Cardiac septum (tissue), 1 donor: ENCODE results near the gene EPB41L1. TPM values are rescaled to one million over a fixed set of nuclear protein-coding genes. Genes with fewer than 3 reads are reported as not detected.

Experiments
- DNase-seq: peaks from one replicate; pipeline ENCODE4 v3.0.0-alpha.2; 2020; ENCODE audit warnings: low spot score
- intact Hi-C: fragments of 100-400 bp; cut with DNase I; formaldehyde crosslinking; loops from one replicate; pipeline ENCODE4 v1.14.0; 2022
- total RNA-seq: library from RNA; stranded (reverse); fragmentation: NEBNext Ultra II Directional; extraction: Animal tissue kit (Norgen Biotek cat#: 25700); gene quantifications from one replicate; pipeline ENCODE4 v1.2.1, GENCODE V29; 2021
- donor health status: DM: no; HTN: no; CAD: no.

EPB41L1 gene
- total RNA-seq, 1 donor from 2014 or later, result 21.8 TPM

DNA sequence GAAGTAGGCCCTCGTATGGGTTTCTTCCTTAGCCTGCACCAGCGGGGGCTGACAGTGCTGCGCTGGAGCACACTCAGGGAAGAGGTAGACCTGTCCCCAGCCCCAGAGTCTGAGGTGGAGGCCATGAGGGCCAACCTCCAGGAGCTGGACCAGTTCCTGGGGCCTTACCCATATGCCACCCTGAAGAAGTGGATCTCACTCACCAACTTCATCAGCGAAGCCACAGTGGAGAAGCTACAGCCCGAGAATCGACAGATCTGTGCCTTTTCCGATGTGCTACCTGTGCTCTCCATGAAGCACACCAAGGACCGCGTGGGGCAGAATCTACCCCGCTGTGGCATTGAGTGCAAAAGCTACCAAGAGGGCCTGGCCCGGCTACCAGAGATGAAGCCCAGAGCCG, 85.5 kb downstream of the EPB41L1 start:
- intact Hi-C loops, result no loop called here
- no peak for DNase-seq

- intact Hi-C loops, result no loop called here
- DNase-seq, result no peak
Measured at GRCh38 chr20:36241678-36242077, 87.1 kb downstream of the EPB41L1 start.

- intact Hi-C loops, result no loop called here
- no peak for DNase-seq
Measured at GRCh38 chr20:36243726-36244125, 89.2 kb downstream of the EPB41L1 start.

DNA sequence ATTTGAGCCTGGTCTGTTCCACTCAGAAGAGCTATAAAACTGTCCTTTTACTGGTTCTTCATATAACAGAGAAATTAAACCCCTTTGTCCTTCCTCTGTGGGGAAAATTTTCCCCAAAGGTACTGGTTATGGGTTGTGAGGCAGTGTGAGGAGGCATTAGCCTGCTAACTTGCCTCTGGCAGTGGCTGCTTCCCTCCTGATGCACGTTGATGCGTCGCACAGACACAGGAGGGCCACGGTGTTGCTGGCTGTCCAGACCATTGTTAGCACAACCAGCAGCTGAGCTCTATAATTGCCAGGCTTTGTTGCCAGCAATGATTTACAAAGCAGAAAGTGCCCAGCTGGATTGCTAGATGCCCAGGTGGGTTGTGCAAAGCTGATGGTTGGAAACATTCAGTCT, 91.9 kb downstream of the EPB41L1 start:
- intact Hi-C loops, result no loop called here
- DNase-seq, result no peak

DNA sequence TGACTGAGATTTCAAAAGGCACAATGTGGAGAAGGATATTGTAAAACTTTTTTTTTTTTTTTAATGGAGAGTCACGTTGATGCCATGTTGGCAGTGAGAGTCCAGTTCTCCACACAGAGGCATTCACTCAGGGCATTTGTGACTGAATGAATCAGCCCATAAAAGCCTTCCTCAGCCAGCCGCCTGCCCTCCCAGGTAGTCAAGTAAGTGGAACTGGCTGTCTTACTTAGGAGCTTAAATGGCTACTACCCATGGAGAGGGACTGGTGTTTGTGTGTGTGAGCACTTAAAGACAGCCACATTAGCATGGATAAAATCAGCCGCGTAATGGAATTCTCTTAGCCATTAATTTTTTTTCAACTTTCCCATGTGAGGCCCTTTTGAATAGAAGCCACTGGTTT, 94.3 kb downstream of the EPB41L1 start:
- intact Hi-C loops, result no loop called here
- DNase-seq, result no peak

- intact Hi-C loops, result no loop called here
Measured at GRCh38 chr20:36249450-36249849, 94.9 kb downstream of the EPB41L1 start.

DNA sequence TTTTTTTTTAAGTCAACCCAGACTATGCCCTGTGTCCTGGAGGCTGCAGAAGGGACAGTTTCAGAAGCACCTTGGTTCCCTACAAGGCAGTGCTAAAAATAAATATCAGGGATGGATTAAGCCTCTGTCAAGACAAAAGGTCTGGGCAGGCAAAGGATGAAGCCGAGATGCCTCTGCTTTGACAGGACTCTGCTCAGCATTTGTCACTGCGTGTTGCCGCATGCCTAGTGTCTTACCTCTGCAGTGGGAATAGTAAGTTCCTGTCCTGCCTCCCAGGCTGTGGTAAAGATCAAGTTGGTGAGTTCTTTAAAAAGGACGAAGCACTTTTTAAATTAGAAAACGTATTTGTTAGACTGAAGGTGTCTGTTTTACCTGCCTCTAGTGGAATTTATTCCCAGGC, 96.9 kb downstream of the EPB41L1 start:
- intact Hi-C loops, result no loop called here
- DNase-seq, result no peak

More at GRCh38 chr20:36249450-36249849, 94.9 kb downstream of the EPB41L1 start:
- DNase-seq, result no peak

DNA sequence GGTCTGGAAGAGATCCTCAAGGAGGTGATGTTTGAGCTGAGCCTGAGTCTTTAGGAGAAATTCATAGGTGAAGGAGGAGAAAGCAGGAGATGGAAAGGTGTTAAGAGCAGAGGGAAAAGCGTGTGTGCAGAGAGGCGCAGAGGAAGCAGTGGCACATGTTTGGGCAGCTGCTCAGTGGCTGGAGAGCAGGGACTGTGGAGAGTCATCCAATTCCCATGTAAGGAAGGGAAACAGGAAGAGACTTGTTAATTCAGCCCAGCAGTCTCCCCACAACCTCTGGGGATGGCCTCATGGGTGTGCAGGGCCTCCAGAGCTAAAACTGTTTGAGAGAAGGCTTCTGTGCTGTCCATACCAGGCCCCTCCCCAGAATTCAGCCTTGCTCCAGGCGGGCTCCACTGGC, 98.0 kb downstream of the EPB41L1 start:
- DNase-seq, result no peak

DNA sequence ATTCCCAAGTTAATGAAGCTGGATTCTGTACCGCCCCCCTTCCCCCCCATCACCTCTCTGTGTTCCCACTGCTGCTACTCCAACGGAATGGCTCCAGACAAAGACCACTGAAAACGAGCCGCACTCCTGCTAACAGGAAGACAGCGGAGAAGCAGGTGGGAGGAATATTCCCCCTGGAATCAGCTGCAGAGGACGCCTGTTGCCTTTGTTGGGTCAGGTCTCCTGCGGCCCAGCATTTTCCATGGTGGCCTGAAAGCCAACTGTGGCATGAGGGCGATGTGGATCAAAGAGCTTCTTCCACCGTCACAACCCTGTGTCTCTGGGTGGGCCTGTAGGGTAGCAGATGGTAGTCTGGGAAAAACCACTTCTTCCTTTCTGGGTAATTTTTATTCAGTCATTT, 98.5 kb downstream of the EPB41L1 start:
- intact Hi-C loops, result no loop called here
- DNase-seq, result no peak

More for the DNA sequence above, 98.0 kb downstream of the EPB41L1 start:
- intact Hi-C loops, result no loop called here

- no peak for DNase-seq
- intact Hi-C loops, result no loop called here
Measured at GRCh38 chr20:36254076-36254475, 99.5 kb downstream of the EPB41L1 start.

DNA sequence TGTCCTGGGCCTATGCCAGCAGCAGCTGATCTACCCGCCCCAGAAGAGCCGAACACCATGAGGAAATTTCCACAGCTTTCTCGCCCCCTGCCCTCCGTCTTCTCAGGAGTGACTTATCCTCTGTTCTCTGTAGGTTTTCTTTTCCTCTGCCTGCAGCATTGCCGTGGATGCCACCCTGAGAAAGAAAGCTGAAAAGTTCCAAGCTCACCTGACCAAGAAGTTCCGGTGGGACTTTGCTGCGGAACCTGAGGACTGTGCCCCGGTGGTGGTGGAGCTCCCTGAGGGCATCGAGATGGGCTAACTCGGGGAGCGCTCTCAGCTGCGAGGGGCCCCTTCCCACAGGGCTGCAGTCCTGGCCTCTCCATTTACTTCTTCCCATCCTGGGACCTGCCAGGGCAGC, 100.9 kb downstream of the EPB41L1 start:
- DNase-seq, result no peak

GRCh38 chr20:36259177-36260061, 104.9 kb downstream of the EPB41L1 start:
- DNase-seq, result no peak
- intact Hi-C loops, result no loop called here

More for the DNA sequence above, 100.9 kb downstream of the EPB41L1 start:
- intact Hi-C loops, result no loop called here

DNA sequence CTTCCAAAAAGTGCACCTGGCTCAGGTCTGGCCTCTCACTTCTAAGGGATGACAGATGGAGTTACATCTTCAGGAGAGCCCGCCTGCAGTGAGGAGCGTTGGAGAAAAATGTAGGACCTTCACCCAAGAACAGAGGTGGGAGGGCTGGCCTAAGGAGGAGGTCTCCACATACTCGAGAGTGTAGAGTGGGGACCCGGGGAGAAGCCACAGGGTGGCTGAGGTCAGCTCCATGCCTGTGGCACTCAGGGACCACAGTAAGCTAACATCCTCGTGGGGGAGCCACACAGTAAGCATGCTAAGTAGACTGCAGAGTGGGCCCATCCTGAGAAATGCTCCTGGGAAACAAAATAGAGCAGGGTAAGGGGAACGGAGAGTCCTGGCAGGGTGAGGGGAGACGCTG, 105.8 kb downstream of the EPB41L1 start:
- DNase-seq, result no peak
- intact Hi-C loops, result no loop called here

DNA sequence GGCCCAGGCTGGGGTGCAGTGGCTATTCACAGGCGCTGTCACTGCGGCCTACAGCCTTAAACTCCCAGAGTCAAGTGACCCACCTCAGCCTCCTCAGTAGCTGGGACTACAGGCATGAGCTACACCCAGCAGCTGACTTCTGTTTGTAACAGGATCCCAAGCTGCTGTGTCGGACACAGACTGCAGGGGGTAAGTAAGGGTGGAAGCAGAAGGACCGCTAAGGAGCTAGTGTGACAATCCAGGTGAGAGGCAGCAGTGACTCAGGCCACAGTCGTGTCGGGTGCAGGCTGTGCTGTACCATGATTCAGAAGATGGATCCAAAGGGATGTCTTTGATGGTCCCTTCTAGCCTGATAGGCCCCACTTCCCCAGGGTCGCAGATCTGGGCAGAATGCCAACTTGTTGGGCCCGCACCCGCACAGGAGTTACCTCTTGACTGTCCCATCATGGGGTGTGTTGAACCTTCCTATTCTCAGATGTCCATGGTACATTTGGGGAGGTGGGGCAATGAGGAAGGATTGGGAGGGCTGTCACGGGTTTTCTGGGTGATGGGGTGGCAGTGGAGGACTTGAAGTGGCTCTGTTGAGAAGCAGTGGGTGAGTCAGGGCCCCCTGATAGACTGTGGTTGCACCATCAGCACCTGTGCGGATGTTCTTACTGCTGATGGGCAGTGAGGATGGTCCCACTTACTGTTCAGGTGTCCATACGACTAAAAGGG, 107.0 kb downstream of the EPB41L1 start:
- DNase-seq, result no peak
- intact Hi-C loops, result no loop called here

DNA sequence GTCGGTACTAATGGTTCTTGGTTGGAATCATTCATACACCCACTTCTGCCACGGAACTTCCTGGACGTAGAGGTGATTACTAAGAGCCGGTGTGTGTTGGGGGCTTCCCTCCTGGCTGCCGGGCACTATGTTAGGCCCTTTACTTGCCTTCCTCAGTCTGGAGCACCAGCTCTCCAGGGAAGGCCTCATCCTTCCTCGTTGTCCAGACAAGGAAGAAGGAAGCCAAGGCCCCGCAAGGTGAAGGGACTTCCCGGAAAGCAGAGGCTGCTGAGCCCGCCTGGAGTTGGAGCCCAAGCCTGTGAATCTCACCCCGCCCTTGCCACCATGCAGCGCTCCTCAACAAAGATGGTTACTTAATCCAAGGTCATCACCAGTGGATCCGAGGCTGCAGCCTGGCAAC, 107.9 kb downstream of the EPB41L1 start:
- DNase-seq, result no peak
- intact Hi-C loops, result no loop called here

- intact Hi-C loops, result no loop called here
- no peak for DNase-seq
Measured at GRCh38 chr20:36264426-36265246, 110.1 kb downstream of the EPB41L1 start.

DNA sequence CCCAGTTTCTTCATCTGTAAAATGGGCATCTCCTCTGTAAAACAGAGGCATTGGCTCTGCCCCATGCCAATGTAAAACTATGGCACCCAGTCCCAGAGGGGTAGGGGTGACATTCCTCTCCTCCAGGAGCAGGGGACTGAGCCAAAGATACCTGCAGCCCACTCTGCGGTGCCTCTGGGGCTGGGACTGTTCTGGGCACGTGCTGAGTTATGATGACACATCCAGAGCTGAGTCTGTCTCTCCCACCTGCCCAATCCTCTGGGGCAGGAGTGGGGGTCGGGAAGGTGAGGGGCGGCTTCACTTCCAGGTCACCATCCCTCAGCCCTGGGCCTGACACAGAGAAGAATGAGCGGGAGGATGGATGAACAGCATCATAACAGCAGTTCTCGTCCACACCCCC, 111.6 kb downstream of the EPB41L1 start:
- no peak for DNase-seq
- intact Hi-C loops, result no loop called here

GRCh38 chr20:36267605-36268381, 113.3 kb downstream of the EPB41L1 start:
- DNase-seq, result no peak
- intact Hi-C loops, result no loop called here
